Testis (tissue), 2 donors: ENCODE measurements around the gene NPTX2.

Experiments
- POLR2A ChIP-seq: fragments of 450-650 bp; IDR thresholded peaks from one replicate; pipeline ENCODE4 v1.6.1; 2017; ENCODE audit warnings: antibody characterized with exemption, mild to moderate bottlenecking, moderate library complexity
- TF ChIP-seq, protein P1 (sequence below), 3 experiments: fragments of 450-650 bp in 2 of 3; fragments of 200-600 bp in 1 of 3; sonication (generic) in 1 of 3; IDR thresholded peaks; one replicate each; pipeline ENCODE4 v1.5.1; 2016 to 2019; ENCODE audit warnings: antibody characterized with exemption in 3 of 3, mild to moderate bottlenecking in 2 of 3, moderate library complexity in 1 of 3

DNA sequence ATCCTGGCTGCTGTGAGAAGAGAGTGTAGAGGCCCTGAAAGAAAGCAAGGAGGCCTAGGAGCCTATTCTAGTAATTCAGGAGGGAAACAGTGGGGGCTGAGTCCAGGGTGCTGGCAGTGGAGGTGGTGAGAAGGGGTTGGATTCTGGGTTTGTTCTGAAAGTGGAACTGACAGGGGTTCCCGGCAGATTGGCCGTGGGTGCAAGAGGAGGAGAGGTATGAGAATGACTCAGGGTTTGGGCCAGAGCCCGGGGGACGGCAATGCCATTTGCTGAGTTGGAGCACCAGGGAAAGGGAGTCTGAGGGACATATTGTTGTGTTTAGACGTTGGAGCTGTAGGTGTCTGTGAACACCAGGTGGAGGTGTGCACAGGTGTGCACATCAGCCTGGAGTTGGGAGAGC is 38.5 kb downstream of the NPTX2 start:
- TF ChIP-seq, protein P1, sequence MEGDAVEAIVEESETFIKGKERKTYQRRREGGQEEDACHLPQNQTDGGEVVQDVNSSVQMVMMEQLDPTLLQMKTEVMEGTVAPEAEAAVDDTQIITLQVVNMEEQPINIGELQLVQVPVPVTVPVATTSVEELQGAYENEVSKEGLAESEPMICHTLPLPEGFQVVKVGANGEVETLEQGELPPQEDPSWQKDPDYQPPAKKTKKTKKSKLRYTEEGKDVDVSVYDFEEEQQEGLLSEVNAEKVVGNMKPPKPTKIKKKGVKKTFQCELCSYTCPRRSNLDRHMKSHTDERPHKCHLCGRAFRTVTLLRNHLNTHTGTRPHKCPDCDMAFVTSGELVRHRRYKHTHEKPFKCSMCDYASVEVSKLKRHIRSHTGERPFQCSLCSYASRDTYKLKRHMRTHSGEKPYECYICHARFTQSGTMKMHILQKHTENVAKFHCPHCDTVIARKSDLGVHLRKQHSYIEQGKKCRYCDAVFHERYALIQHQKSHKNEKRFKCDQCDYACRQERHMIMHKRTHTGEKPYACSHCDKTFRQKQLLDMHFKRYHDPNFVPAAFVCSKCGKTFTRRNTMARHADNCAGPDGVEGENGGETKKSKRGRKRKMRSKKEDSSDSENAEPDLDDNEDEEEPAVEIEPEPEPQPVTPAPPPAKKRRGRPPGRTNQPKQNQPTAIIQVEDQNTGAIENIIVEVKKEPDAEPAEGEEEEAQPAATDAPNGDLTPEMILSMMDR (IDR thresholded peaks at IDR 0.05), result no peak
- TF ChIP-seq POLR2A, result no peak
